ENCODE results near the gene ACSL1.

DNA sequence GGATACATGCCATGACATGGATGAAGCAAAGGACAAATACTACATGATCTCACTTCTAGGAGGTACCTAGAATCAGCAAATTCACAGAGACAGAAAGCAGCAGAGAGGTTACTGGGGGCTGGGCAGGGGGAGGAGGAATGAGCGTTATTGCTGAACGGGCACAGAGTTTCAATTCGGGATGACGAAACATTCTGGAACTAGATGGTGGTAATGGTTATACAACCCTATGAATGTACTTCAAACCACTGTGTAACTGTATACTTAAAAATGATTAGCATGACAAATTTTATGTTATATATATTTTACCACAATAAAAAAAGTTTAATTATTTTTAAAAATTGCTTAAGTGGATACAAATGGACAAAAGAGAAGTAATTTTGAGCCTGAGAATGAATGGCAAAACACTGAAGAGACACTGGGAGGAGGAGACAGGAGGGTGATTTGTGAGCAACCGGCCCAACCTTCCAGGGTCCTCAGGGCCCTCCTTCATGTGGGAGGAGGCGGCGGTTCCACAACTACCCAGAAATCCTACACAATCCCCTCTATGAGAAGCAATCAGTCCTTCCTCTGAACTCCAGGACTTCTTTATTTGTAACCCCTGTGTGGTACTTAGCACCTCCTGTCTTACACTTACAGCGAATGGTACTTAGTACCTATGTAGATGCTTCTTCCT, 14.1 kb downstream of the ACSL1 start:
- TF ChIP-seq EZH2phosphoT487 (IDR thresholded peaks at IDR 0.05; ENCODE audit: borderline replicate concordance, low read depth, low read length) = no peak
- TF ChIP-seq, protein P1, sequence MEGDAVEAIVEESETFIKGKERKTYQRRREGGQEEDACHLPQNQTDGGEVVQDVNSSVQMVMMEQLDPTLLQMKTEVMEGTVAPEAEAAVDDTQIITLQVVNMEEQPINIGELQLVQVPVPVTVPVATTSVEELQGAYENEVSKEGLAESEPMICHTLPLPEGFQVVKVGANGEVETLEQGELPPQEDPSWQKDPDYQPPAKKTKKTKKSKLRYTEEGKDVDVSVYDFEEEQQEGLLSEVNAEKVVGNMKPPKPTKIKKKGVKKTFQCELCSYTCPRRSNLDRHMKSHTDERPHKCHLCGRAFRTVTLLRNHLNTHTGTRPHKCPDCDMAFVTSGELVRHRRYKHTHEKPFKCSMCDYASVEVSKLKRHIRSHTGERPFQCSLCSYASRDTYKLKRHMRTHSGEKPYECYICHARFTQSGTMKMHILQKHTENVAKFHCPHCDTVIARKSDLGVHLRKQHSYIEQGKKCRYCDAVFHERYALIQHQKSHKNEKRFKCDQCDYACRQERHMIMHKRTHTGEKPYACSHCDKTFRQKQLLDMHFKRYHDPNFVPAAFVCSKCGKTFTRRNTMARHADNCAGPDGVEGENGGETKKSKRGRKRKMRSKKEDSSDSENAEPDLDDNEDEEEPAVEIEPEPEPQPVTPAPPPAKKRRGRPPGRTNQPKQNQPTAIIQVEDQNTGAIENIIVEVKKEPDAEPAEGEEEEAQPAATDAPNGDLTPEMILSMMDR (conservative IDR thresholded peaks at IDR 0.05; ENCODE audit: low read length) = no peak

Data from OCI-LY7 (cell line).